ENCODE measurements around the gene CBLIF. TPM values are rescaled to one million over a fixed set of nuclear protein-coding genes. Genes with fewer than 3 reads are reported as not detected.
"Not testable (repeated sequence)": the region's sequence is repeated elsewhere in the genome, so short reads cannot be mapped to it uniquely, and the experiment has no call there.

Gene CBLIF
- total RNA-seq, 1 donor from 2014 or later: not detected

DNA sequence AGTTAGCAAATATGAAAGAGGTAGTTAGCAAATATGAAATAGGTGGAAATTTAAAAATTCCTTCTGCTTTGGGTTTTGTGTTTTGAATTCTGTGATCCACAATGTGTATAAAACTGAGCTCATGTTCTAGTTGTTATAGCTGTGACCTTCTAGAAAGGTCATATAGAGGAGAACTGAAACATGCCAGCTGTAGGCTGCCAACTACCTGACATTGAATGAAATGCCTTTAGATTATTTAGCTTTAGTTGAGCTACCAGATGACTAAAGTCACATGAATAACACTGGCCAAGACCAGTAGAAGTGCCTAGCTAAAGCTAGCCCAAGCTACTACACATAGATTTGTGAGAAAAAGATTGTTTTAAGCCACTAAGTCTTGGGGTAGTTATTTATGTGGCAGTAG, 26.8 kb upstream of the CBLIF start:
- no peaks in the 10 kb centered on the region for H3K36me3 ChIP-seq (ENCODE audit: control insufficient read depth in 3 of 3, insufficient read depth in 3 of 3, low read length in 3 of 3)
- H3K4me3 ChIP-seq (ENCODE audit: low read length in 3 of 3): no peak overlapping the region
- no peaks in the 10 kb centered on the region for H3K9me3 ChIP-seq (ENCODE audit: control insufficient read depth in 3 of 3, low read length in 3 of 3)
- no peaks in the 10 kb centered on the region for H3K27me3 ChIP-seq (ENCODE audit: control insufficient read depth in 3 of 3, insufficient read depth in 3 of 3, low read length in 3 of 3)
- H3K9ac ChIP-seq (ENCODE audit: low read depth in 1 of 3, low read length in 3 of 3): no peak overlapping the region
- no peaks in the 10 kb centered on the region for H3K4me1 ChIP-seq (ENCODE audit: control insufficient read depth in 3 of 3, insufficient read depth in 3 of 3, low read length in 3 of 3)
- no peak overlapping the region for H3K27ac ChIP-seq (ENCODE audit: low read depth, low read length)

DNA sequence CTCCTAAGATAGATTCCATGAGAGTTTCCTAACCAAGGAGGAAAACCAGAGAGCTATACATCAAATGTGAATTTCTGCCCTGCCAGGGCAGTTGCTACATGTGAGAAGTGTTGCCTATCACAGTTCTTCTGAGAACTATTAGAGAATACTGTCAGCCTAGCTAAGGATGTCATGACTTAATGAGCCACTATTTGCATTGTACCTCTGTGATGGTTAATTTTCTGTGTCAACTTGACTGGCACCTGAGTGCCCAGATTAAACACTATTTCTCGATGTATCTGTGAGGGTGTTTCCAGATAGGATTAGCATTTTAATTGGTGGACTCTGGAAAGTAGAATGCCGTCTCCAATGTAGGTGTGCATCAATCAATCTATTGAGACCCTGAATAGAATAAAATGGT, 22.6 kb upstream of the CBLIF start:
- H3K27ac ChIP-seq (ENCODE audit: low read depth, low read length): no peak overlapping the region
- H3K4me3 ChIP-seq (ENCODE audit: low read length in 3 of 3): no peak overlapping the region
- no peaks in the 10 kb centered on the region for H3K27me3 ChIP-seq (ENCODE audit: control insufficient read depth in 3 of 3, insufficient read depth in 3 of 3, low read length in 3 of 3)
- H3K9ac ChIP-seq (ENCODE audit: low read depth in 1 of 3, low read length in 3 of 3): no peak overlapping the region
- no peaks in the 10 kb centered on the region for H3K36me3 ChIP-seq (ENCODE audit: control insufficient read depth in 3 of 3, insufficient read depth in 3 of 3, low read length in 3 of 3)
- H3K9me3 ChIP-seq (ENCODE audit: control insufficient read depth in 3 of 3, low read length in 3 of 3): no peaks in the 10 kb centered on the region
- H3K4me1 ChIP-seq (ENCODE audit: control insufficient read depth in 3 of 3, insufficient read depth in 3 of 3, low read length in 3 of 3): no peaks in the 10 kb centered on the region

DNA sequence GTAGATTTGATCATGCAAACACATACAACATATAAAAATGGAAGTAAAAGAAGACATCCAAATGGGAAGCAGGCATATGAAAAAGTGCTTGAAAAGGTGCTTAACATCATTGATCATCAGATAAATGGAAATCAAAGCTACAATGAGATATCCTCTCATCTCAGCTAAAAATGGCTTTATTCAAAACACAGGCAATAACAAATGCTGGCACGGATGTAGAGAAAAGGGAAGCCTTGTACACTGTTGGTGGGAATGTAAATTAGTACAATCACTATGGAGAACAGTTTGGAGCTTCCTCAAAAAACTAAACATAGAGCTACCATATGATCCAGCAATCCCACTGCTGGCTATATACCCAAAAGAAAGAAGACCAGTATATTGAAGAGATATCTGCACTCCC, 21.5 kb upstream of the CBLIF start:
- no peak overlapping the region for H3K4me3 ChIP-seq (ENCODE audit: low read length in 3 of 3)
- H3K9me3 ChIP-seq (ENCODE audit: control insufficient read depth in 3 of 3, low read length in 3 of 3): no peaks in the 10 kb centered on the region
- H3K4me1 ChIP-seq (ENCODE audit: control insufficient read depth in 3 of 3, insufficient read depth in 3 of 3, low read length in 3 of 3): no peaks in the 10 kb centered on the region
- H3K9ac ChIP-seq (ENCODE audit: low read depth in 1 of 3, low read length in 3 of 3): no peak overlapping the region
- no peaks in the 10 kb centered on the region for H3K36me3 ChIP-seq (ENCODE audit: control insufficient read depth in 3 of 3, insufficient read depth in 3 of 3, low read length in 3 of 3)
- H3K27ac ChIP-seq (ENCODE audit: low read depth, low read length): no peak overlapping the region
- no peaks in the 10 kb centered on the region for H3K27me3 ChIP-seq (ENCODE audit: control insufficient read depth in 3 of 3, insufficient read depth in 3 of 3, low read length in 3 of 3)

DNA sequence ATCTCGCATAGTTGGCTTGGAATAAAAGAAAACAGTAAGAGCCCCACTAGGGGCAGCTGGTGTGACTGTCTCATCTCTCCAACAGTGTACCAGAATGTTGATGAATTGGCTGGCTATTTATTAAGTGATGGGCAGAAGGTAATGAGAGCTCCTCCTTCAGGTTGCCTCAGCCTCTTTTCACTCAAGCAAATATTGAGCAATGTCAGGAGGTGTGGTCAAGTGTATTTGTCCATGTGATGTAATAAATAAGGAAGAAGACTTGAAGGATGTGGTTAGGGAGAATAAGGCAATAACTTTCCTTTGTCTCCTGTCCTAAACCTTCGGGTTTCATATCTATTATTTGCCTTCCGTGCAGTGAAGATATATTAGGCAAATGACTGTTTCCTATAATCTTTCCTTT, 21.1 kb upstream of the CBLIF start, which contains the start of gene TCN1:
Gene TCN1 (minus strand): TSS at position 91 of the 400 bp plus-strand sequence. CDS start 17 bp downstream, at position 74.
- H3K36me3 ChIP-seq (ENCODE audit: control insufficient read depth in 3 of 3, insufficient read depth in 3 of 3, low read length in 3 of 3): no peaks in the 10 kb centered on the region
- H3K27ac ChIP-seq (ENCODE audit: low read depth, low read length): no peak within 1 kb of the TSS
- no peak within 1 kb of the TSS for H3K4me3 ChIP-seq (ENCODE audit: low read length in 3 of 3)
- no peaks in the 10 kb centered on the region for H3K27me3 ChIP-seq (ENCODE audit: control insufficient read depth in 3 of 3, insufficient read depth in 3 of 3, low read length in 3 of 3)
- H3K9me3 ChIP-seq (ENCODE audit: control insufficient read depth in 3 of 3, low read length in 3 of 3): no peaks in the 10 kb centered on the region
- no peak within 1 kb of the TSS for H3K9ac ChIP-seq (ENCODE audit: low read depth in 1 of 3, low read length in 3 of 3)
- no peaks in the 10 kb centered on the region for H3K4me1 ChIP-seq (ENCODE audit: control insufficient read depth in 3 of 3, insufficient read depth in 3 of 3, low read length in 3 of 3)

- no peaks in the 10 kb centered on the region for H3K27me3 ChIP-seq (ENCODE audit: control insufficient read depth in 3 of 3, insufficient read depth in 3 of 3, low read length in 3 of 3)
- H3K27ac ChIP-seq (ENCODE audit: low read depth, low read length): no peak overlapping the region
- H3K4me3 ChIP-seq (ENCODE audit: low read length in 3 of 3): no peak overlapping the region
- H3K36me3 ChIP-seq (ENCODE audit: control insufficient read depth in 3 of 3, insufficient read depth in 3 of 3, low read length in 3 of 3): no peaks in the 10 kb centered on the region
- H3K4me1 ChIP-seq (ENCODE audit: control insufficient read depth in 3 of 3, insufficient read depth in 3 of 3, low read length in 3 of 3): no peaks in the 10 kb centered on the region
- H3K9me3 ChIP-seq (ENCODE audit: control insufficient read depth in 3 of 3, low read length in 3 of 3): no peaks in the 10 kb centered on the region
- no peak overlapping the region for H3K9ac ChIP-seq (ENCODE audit: low read depth in 1 of 3, low read length in 3 of 3)
Measured at GRCh38 chr11:59865031-59865430, 19.7 kb upstream of the CBLIF start.

- Histone ChIP-seq H3K27ac (ENCODE audit: low read depth, low read length) (no peak overlapping the region), H3K36me3 (ENCODE audit: control insufficient read depth in 3 of 3, insufficient read depth in 3 of 3, low read length in 3 of 3) (no peaks in the 10 kb centered on the region), H3K9ac (ENCODE audit: low read depth in 1 of 3, low read length in 3 of 3) (no peak overlapping the region), H3K9me3 (ENCODE audit: control insufficient read depth in 3 of 3, low read length in 3 of 3) (no peaks in the 10 kb centered on the region), H3K27me3 (ENCODE audit: control insufficient read depth in 3 of 3, insufficient read depth in 3 of 3, low read length in 3 of 3) (no peaks in the 10 kb centered on the region), H3K4me3 (ENCODE audit: low read length in 3 of 3) (no peak overlapping the region), H3K4me1 (ENCODE audit: control insufficient read depth in 3 of 3, insufficient read depth in 3 of 3, low read length in 3 of 3) (no peaks in the 10 kb centered on the region)
Measured at GRCh38 chr11:59862252-59862651, 17.0 kb upstream of the CBLIF start.

GRCh38 chr11:59859673-59860072, 14.4 kb upstream of the CBLIF start:
- Histone ChIP-seq H3K4me1 (ENCODE audit: control insufficient read depth in 3 of 3, insufficient read depth in 3 of 3, low read length in 3 of 3) (no peaks in the 10 kb centered on the region), H3K4me3 (ENCODE audit: low read length in 3 of 3) (no peak overlapping the region), H3K27ac (ENCODE audit: low read depth, low read length) (no peak overlapping the region), H3K9ac (ENCODE audit: low read depth in 1 of 3, low read length in 3 of 3) (no peak overlapping the region), H3K36me3 (ENCODE audit: control insufficient read depth in 3 of 3, insufficient read depth in 3 of 3, low read length in 3 of 3) (no peaks in the 10 kb centered on the region), H3K27me3 (ENCODE audit: control insufficient read depth in 3 of 3, insufficient read depth in 3 of 3, low read length in 3 of 3) (no peaks in the 10 kb centered on the region), H3K9me3 (ENCODE audit: control insufficient read depth in 3 of 3, low read length in 3 of 3) (no peaks in the 10 kb centered on the region)

GRCh38 chr11:59857439-59858434, 12.4 kb upstream of the CBLIF start:
- Histone ChIP-seq H3K27me3 (ENCODE audit: control insufficient read depth in 3 of 3, insufficient read depth in 3 of 3, low read length in 3 of 3) (no peaks in the 10 kb centered on the region), H3K36me3 (ENCODE audit: control insufficient read depth in 3 of 3, insufficient read depth in 3 of 3, low read length in 3 of 3) (no peaks in the 10 kb centered on the region), H3K4me1 (ENCODE audit: control insufficient read depth in 3 of 3, insufficient read depth in 3 of 3, low read length in 3 of 3) (no peaks in the 10 kb centered on the region), H3K27ac (ENCODE audit: low read depth, low read length) (no peak overlapping the region), H3K9ac (ENCODE audit: low read depth in 1 of 3, low read length in 3 of 3) (no peak overlapping the region), H3K4me3 (ENCODE audit: low read length in 3 of 3) (no peak overlapping the region), H3K9me3 (ENCODE audit: control insufficient read depth in 3 of 3, low read length in 3 of 3) (no peaks in the 10 kb centered on the region)

DNA sequence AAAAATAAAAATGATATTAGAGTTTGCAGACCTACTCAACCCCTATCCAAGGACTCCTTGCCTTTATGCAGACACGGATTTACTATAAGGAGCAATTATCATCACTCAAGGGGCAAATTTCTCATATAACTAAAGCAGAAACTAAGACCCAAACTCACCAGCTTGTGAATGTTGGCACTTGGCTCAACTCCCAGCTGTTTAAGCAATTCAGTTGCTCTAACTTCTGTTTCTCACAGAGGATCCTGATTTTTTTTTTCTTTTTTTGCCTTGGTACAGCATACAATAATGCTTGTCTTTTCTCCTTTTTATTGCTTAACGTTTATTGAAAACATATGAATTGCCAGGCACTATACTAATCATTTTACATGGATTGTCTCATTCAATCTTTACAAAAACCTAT, 9.6 kb upstream of the CBLIF start:
- Histone ChIP-seq H3K9ac (ENCODE audit: low read depth in 1 of 3, low read length in 3 of 3) (no peak overlapping the region), H3K36me3 (ENCODE audit: control insufficient read depth in 3 of 3, insufficient read depth in 3 of 3, low read length in 3 of 3) (no peaks in the 10 kb centered on the region), H3K27ac (ENCODE audit: low read depth, low read length) (no peak overlapping the region), H3K27me3 (ENCODE audit: control insufficient read depth in 3 of 3, insufficient read depth in 3 of 3, low read length in 3 of 3) (no peaks in the 10 kb centered on the region), H3K4me1 (ENCODE audit: control insufficient read depth in 3 of 3, insufficient read depth in 3 of 3, low read length in 3 of 3) (no peaks in the 10 kb centered on the region), H3K9me3 (ENCODE audit: control insufficient read depth in 3 of 3, low read length in 3 of 3) (no peaks in the 10 kb centered on the region), H3K4me3 (ENCODE audit: low read length in 3 of 3) (no peak overlapping the region)

GRCh38 chr11:59851416-59851815, 6.1 kb upstream of the CBLIF start:
- H3K4me3 ChIP-seq (ENCODE audit: low read length in 3 of 3); H3K9ac ChIP-seq (ENCODE audit: low read depth in 1 of 3, low read length in 3 of 3); H3K27ac ChIP-seq (ENCODE audit: low read depth, low read length); H3K36me3 ChIP-seq (ENCODE audit: control insufficient read depth in 3 of 3, insufficient read depth in 3 of 3, low read length in 3 of 3); H3K27me3 ChIP-seq (ENCODE audit: control insufficient read depth in 3 of 3, insufficient read depth in 3 of 3, low read length in 3 of 3); H3K9me3 ChIP-seq (ENCODE audit: control insufficient read depth in 3 of 3, low read length in 3 of 3); H3K4me1 ChIP-seq (ENCODE audit: control insufficient read depth in 3 of 3, insufficient read depth in 3 of 3, low read length in 3 of 3): not testable (repeated sequence)
